SW 1271 (cell line): Measurements from ENCODE around the gene IL6.
"Not testable (repeated sequence)": the region's sequence is repeated elsewhere in the genome, so short reads cannot be mapped to it uniquely, and the experiment has no call there.

Source experiments
- DNase-seq, 2 experiments: peaks; one replicate each; lab custom pipeline; 2025; lab: John Stamatoyannopoulos, UW

Gene IL6

GRCh38 chr7:22703978-22704610, 22.9 kb upstream of the IL6 start:
- not testable (repeated sequence) for DNase-seq

- not testable (repeated sequence) for DNase-seq
These were observed 22.3 kb upstream of the IL6 start for GRCh38 chr7:22704722-22705121.

GRCh38 chr7:22705874-22706273, 21.1 kb upstream of the IL6 start:
- DNase-seq = not testable (repeated sequence)

GRCh38 chr7:22707026-22707691, 19.8 kb upstream of the IL6 start:
- not testable (repeated sequence) for DNase-seq

- not testable (repeated sequence) for DNase-seq
These were observed 18.8 kb upstream of the IL6 start for GRCh38 chr7:22708214-22708613.

GRCh38 chr7:22708677-22709061, 18.3 kb upstream of the IL6 start:
- DNase-seq = not testable (repeated sequence)

- not testable (repeated sequence) for DNase-seq
These were observed 17.8 kb upstream of the IL6 start for GRCh38 chr7:22709062-22709829.

- DNase-seq = no peak
These were observed 17.1 kb upstream of the IL6 start for GRCh38 chr7:22709857-22710256.

GRCh38 chr7:22712999-22713398, 14.0 kb upstream of the IL6 start:
- DNase-seq = no peak

GRCh38 chr7:22713463-22713862, 13.5 kb upstream of the IL6 start:
- DNase-seq = no peak

GRCh38 chr7:22715969-22716368, 11.0 kb upstream of the IL6 start:
- DNase-seq = no peak

- DNase-seq = no peak
These were observed 9.2 kb upstream of the IL6 start for GRCh38 chr7:22717760-22718159.

GRCh38 chr7:22718200-22718711, 8.7 kb upstream of the IL6 start:
- DNase-seq = peak in 1 of 2 experiments; percentile 38

GRCh38 chr7:22718911-22719420, 8.0 kb upstream of the IL6 start:
- no peak for DNase-seq

GRCh38 chr7:22720791-22721786, 5.9 kb upstream of the IL6 start:
- no peak for DNase-seq

GRCh38 chr7:22722536-22723180, 4.3 kb upstream of the IL6 start:
- no peak for DNase-seq

- no peak for DNase-seq
These were observed 3.8 kb upstream of the IL6 start for GRCh38 chr7:22723181-22723601.

GRCh38 chr7:22723637-22724036, 3.4 kb upstream of the IL6 start:
- no peak for DNase-seq

- no peak for DNase-seq
These were observed 2.1 kb upstream of the IL6 start for GRCh38 chr7:22724861-22725260.

- DNase-seq = no peak
These were observed 1.4 kb upstream of the IL6 start for GRCh38 chr7:22725585-22725984.
